Muscle of leg (tissue), 11 donors: Measurements from ENCODE around the gene CYP1A2. TPM values are rescaled to one million over a fixed set of nuclear protein-coding genes. Genes with fewer than 3 reads are reported as not detected.
"Not testable (repeated sequence)": the region's sequence is repeated elsewhere in the genome, so short reads cannot be mapped to it uniquely, and the experiment has no call there.

Experiments
- DNase-seq: peaks from one replicate; pipeline ENCODE4 v3.0.0; 2013
- H3K27ac ChIP-seq: one replicate; pipeline ENCODE4 v1.5.1; 2013; ENCODE audit warnings: mild to moderate bottlenecking, low read length, control low read depth
- H3K27me3 ChIP-seq: one replicate; pipeline ENCODE4 v1.6.1; 2013; ENCODE audit warnings: low read length; ENCODE audit not compliant: control insufficient read depth, insufficient read depth
- H3K36me3 ChIP-seq: one replicate; pipeline ENCODE4 v1.6.1; 2013; ENCODE audit warnings: low read length; ENCODE audit not compliant: control insufficient read depth, insufficient read depth
- H3K4me1 ChIP-seq: one replicate; pipeline ENCODE4 v1.6.1; 2013; ENCODE audit warnings: low read length; ENCODE audit not compliant: control insufficient read depth, insufficient read depth
- H3K4me3 ChIP-seq: one replicate; pipeline ENCODE4 v1.5.1; 2013; ENCODE audit warnings: low read length, control low read depth
- H3K9me3 ChIP-seq: replicated peaks from 2 replicates; pipeline ENCODE4 v1.6.1; 2013; ENCODE audit warnings: low read depth, low read length; ENCODE audit not compliant: control insufficient read depth
- WGBS: methylation state at CpG from one replicate; pipeline ENCODE4 v1.1.5; 2013; ENCODE audit warnings: missing lambda C conversion rate; ENCODE audit not compliant: insufficient coverage; 5-methylcytosine and 5-hydroxymethylcytosine counted together
- polyA plus RNA-seq, 8 donors: library from polyadenylated mRNA; unstranded; fragments of 120-200 nt; gene quantifications; one replicate each; pipeline versions ENCODE4 v1.2.1 to v1.2.3, GENCODE V29; 2013; ENCODE audit warnings: inconsistent platforms in 1 of 8, low replicate concordance in 1 of 8; ENCODE audit not compliant: insufficient read length in 8 of 8, insufficient read depth in 1 of 8
- total RNA-seq: library from RNA; stranded (reverse); fragments of 120-200 nt; gene quantifications from one replicate; pipeline ENCODE4 v1.2.4, GENCODE V29; 2013

The CYP1A2 gene
- total and polyA plus RNA-seq, 9 donors, result 0.05 to 0.19 (median 0.09) TPM; not detected in 4

- H3K9me3 ChIP-seq, result no peaks in the 10 kb centered on the region
- WGBS, result 80% methylated on average over 1 of the region's 3 CpGs
Observed at GRCh38 chr15:74735305-74735704, 13.3 kb upstream of the CYP1A2 start.

DNA sequence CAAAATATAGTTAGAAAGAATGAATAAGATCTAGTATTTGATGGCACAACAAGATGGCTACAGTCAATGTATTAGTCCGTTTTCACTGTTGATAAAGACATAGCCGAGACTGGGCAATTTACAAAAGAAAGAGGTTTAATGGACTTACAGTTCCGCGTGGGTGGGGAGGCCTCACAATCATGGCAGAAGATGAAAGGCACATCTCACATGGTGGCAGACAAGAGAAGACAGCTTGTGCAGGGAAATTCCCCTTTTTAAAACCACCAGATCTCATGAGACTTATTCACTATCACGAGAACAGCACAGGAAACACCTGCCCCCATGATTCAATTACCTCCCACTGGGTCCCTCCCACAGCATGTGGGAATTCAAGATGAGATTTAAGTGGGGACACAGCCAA is 10.4 kb upstream of the CYP1A2 start:
- H3K27me3 ChIP-seq, result peaks cover 12% of the 10 kb centered on the region
- not testable (repeated sequence) for H3K9me3 ChIP-seq, H3K27ac ChIP-seq, DNase-seq, H3K4me1 ChIP-seq, H3K4me3 ChIP-seq, H3K36me3 ChIP-seq
- 73% methylated on average over 4 of the region's 5 CpGs for WGBS

More at GRCh38 chr15:74735305-74735704, 13.3 kb upstream of the CYP1A2 start:
- DNase-seq, result no peak
- Histone ChIP-seq H3K4me3 (no peak overlapping the region), H3K27ac (no peak overlapping the region), H3K4me1 (no peaks in the 10 kb centered on the region), H3K36me3 (no peaks in the 10 kb centered on the region), H3K27me3 (peaks cover 26% of the 10 kb centered on the region)

- 80% methylated on average over 5 of the region's 5 CpGs for WGBS
- H3K4me3 ChIP-seq, result no peak overlapping the region
Observed at GRCh38 chr15:74742422-74742821, 6.2 kb upstream of the CYP1A2 start.

GRCh38 chr15:74746389-74746788 is 2.3 kb upstream of the CYP1A2 start:
- no peak overlapping the region for H3K27ac ChIP-seq
- H3K36me3 ChIP-seq, result no peaks in the 10 kb centered on the region
- no peaks in the 10 kb centered on the region for H3K4me1 ChIP-seq
- H3K27me3 ChIP-seq, result peaks cover 2% of the 10 kb centered on the region
- DNase-seq, result no peak
- peaks cover 4% of the 10 kb centered on the region for H3K9me3 ChIP-seq
- WGBS, result 80% methylated on average over 2 of the region's 4 CpGs
- no peak overlapping the region for H3K4me3 ChIP-seq

More at GRCh38 chr15:74742422-74742821, 6.2 kb upstream of the CYP1A2 start:
- Histone ChIP-seq H3K27ac (no peak overlapping the region), H3K4me1 (no peaks in the 10 kb centered on the region), H3K27me3 (peaks cover 2% of the 10 kb centered on the region), H3K9me3 (peaks cover 4% of the 10 kb centered on the region), H3K36me3 (no peaks in the 10 kb centered on the region)
- DNase-seq, result no peak

- Histone ChIP-seq H3K27me3 (peaks cover 9% of the 10 kb centered on the region), H3K36me3 (no peaks in the 10 kb centered on the region), H3K4me1 (no peaks in the 10 kb centered on the region), H3K27ac (no peak overlapping the region), H3K9me3 (no peaks in the 10 kb centered on the region), H3K4me3 (no peak overlapping the region)
- no peak for DNase-seq
- WGBS, result 89% methylated on average over 19 of the region's 20 CpGs
Observed at GRCh38 chr15:74749832-74750231, 1.2 kb downstream of the CYP1A2 start.

DNA sequence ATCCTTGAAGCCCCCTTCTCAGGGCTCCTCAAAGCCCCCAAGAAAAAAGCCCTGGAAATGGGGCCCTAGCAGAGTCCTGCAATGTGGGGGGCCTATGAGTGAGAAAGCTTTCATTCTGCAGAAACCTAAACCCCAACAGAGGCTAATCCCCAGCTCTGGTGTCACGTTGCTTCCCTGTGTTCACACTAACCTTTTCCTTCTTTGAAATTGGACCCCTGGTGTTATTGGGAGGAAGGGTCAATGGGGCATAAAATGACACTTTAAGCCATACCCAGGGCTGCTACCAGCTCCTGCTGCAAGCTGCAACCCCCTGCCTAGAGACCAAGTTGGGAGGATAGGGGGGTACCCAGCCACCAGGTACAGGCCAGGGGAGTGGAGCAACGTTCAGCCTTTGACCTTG is 2.1 kb downstream of the CYP1A2 start:
- Histone ChIP-seq H3K4me1 (no peaks in the 10 kb centered on the region), H3K36me3 (no peaks in the 10 kb centered on the region), H3K27ac (no peak overlapping the region), H3K27me3 (peaks cover 11% of the 10 kb centered on the region), H3K4me3 (no peak overlapping the region), H3K9me3 (no peaks in the 10 kb centered on the region)
- no peak for DNase-seq
- 0% methylated on average over 1 of the region's 2 CpGs for WGBS

DNA sequence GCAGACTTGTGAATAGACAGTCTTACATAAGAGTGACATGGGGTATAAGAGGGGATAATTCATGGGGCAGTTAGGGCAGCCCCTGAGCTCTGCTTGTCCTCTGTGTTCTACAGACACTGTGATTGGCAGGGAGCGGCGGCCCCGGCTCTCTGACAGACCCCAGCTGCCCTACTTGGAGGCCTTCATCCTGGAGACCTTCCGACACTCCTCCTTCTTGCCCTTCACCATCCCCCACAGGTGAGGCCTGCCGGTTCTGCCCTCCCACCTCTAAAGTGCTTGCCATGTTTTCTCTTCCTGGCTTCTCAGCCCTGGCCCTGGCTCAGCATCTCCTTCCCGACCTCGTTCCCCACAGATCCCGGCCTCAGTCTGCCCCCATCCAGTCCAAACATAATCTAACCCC is 3.4 kb downstream of the CYP1A2 start:
- Histone ChIP-seq H3K9me3 (no peaks in the 10 kb centered on the region), H3K4me1 (no peaks in the 10 kb centered on the region), H3K27me3 (peaks cover 13% of the 10 kb centered on the region), H3K27ac (no peak overlapping the region), H3K4me3 (no peak overlapping the region), H3K36me3 (no peaks in the 10 kb centered on the region)
- whole genome bisulfite sequencing, result 64% methylated on average over 8 of the region's 8 CpGs
- no peak for DNase-seq

DNA sequence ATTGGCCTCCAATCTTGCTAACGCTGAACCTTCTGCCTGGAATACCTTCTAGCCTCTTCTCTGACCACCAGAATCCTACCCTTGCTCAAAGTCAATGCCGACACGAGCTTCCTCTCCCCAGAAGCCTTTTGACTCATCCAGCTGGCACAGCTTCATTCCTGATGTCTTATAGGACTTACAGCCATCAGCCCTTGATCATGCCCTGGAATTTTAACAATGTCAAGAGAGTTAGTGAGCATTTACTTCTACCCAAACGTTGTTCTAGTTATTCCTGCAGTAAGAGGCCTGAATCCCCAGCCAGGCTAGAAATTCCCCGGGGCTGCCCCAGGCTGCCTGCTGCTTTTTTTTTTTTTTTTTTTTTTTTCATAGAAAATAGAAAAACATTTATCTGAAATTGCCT is 3.9 kb downstream of the CYP1A2 start:
- H3K27me3 ChIP-seq, result peaks cover 13% of the 10 kb centered on the region
- WGBS, result 46% methylated on average over 3 of the region's 5 CpGs

DNA sequence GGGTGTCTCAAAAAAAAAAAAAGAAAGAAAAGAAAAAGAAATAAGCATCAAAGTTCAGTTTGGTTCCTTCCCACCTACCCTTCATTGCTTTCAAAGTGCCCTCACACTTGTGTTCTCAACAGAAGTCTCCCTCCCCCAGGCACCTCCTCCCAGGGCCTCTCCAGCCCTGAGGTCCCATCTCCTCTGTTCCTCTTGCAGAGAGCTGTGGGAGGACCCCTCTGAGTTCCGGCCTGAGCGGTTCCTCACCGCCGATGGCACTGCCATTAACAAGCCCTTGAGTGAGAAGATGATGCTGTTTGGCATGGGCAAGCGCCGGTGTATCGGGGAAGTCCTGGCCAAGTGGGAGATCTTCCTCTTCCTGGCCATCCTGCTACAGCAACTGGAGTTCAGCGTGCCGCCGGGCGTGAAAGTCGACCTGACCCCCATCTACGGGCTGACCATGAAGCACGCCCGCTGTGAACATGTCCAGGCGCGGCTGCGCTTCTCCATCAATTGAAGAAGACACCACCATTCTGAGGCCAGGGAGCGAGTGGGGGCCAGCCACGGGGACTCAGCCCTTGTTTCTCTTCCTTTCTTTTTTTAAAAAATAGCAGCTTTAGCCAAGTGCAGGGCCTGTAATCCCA is 6.1 kb downstream of the CYP1A2 start:
- DNase-seq, result no peak
- 75% methylated on average over 18 of the region's 20 CpGs for WGBS
- Histone ChIP-seq H3K4me1 (no peaks in the 10 kb centered on the region), H3K36me3 (no peaks in the 10 kb centered on the region), H3K27ac (no peak overlapping the region), H3K4me3 (no peak overlapping the region), H3K27me3 (peaks cover 13% of the 10 kb centered on the region), H3K9me3 (no peaks in the 10 kb centered on the region)

More for the DNA sequence above, 3.9 kb downstream of the CYP1A2 start:
- no peaks in the 10 kb centered on the region for H3K4me1 ChIP-seq
- no peak overlapping the region for H3K27ac ChIP-seq
- H3K4me3 ChIP-seq, result no peak overlapping the region
- no peaks in the 10 kb centered on the region for H3K36me3 ChIP-seq
- no peak for DNase-seq
- no peaks in the 10 kb centered on the region for H3K9me3 ChIP-seq

- Histone ChIP-seq H3K4me3 (no peak overlapping the region), H3K4me1 (peaks cover 15% of the 10 kb centered on the region), H3K27me3 (peaks cover 6% of the 10 kb centered on the region), H3K9me3 (no peaks in the 10 kb centered on the region), H3K36me3 (no peaks in the 10 kb centered on the region), H3K27ac (no peak overlapping the region)
- 97% methylated on average over 4 of the region's 8 CpGs for WGBS
- no peak for DNase-seq
Observed at GRCh38 chr15:74758736-74759135, 10.1 kb downstream of the CYP1A2 start.

DNA sequence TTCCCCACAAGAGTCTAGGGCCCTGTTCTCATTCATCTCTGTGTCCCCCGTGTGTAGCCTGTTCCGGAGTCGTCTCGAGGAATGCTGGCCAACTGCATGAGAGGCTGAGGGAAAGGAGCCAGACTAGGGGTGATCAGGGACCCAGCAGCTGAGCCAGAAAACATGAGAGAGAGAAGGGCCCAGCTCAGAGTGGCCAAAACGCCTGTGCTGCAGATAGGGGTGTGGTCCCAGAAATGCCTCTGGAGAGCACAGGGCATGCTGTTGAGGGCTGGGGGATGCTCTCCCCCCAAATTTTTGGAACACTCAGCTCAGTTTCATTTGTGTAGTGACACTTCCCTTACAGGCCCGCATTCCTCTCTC is 14.1 kb downstream of the CYP1A2 start:
- peaks cover 17% of the 10 kb centered on the region for H3K4me1 ChIP-seq
- 0% methylated on average over 2 of the region's 6 CpGs for WGBS
- H3K27me3 ChIP-seq, result no peaks in the 10 kb centered on the region
- peak; percentile 63 for DNase-seq
- no peaks in the 10 kb centered on the region for H3K9me3 ChIP-seq
- H3K4me3 ChIP-seq, result no peak overlapping the region
- no peak overlapping the region for H3K27ac ChIP-seq
- H3K36me3 ChIP-seq, result no peaks in the 10 kb centered on the region
